Measurements from ENCODE around the gene ADAMTS10.

GRCh38 chr19:8536282-8536681 is 74.2 kb downstream of the ADAMTS10 start:
- no peak for TF ChIP-seq CTCF (IDR thresholded peaks at IDR 0.05; ENCODE audit: borderline replicate concordance, extremely low read depth, low read length, poor library complexity, severe bottlenecking)
- no peak for TF ChIP-seq EZH2 (IDR thresholded peaks at IDR 0.05; ENCODE audit: borderline replicate concordance, low read depth, low read length, severe bottlenecking)

All from DND-41 (cell line).